ENCODE results near the gene P2RY2.

The P2RY2 gene

GRCh38 chr11:73280626-73281025, 62.5 kb downstream of the P2RY2 start:
- no peak for DNase-seq (ENCODE audit: low read depth, low spot score)
- in situ Hi-C loops (cut with HindIII; ENCODE audit: low sequenced_read_pairs) = no loop called here
- no peak for TF ChIP-seq CTCF (IDR thresholded peaks at IDR 0.05; ENCODE audit: low read depth, low read length)
- no peak overlapping the region for H3K4me3 ChIP-seq (ENCODE audit: low read depth, low read length)

- TF ChIP-seq CTCF (IDR thresholded peaks at IDR 0.05; ENCODE audit: low read depth, low read length) = no peak
- no peak for DNase-seq (ENCODE audit: low read depth, low spot score)
- no peak overlapping the region for H3K4me3 ChIP-seq (ENCODE audit: low read depth, low read length)
- in situ Hi-C loops (cut with HindIII; ENCODE audit: low sequenced_read_pairs) = no loop called here
Measured at GRCh38 chr11:73281201-73281741, 63.2 kb downstream of the P2RY2 start.

GRCh38 chr11:73281796-73282660, 63.9 kb downstream of the P2RY2 start:
- no peak for DNase-seq (ENCODE audit: low read depth, low spot score)
- H3K4me3 ChIP-seq (ENCODE audit: low read depth, low read length) = no peak overlapping the region

GRCh38 chr11:73283276-73284000, 65.4 kb downstream of the P2RY2 start:
- in situ Hi-C loops (cut with HindIII; ENCODE audit: low sequenced_read_pairs) = no loop called here
- TF ChIP-seq CTCF (IDR thresholded peaks at IDR 0.05; ENCODE audit: low read depth, low read length) = no peak
- DNase-seq (ENCODE audit: low read depth, low spot score) = no peak
- H3K4me3 ChIP-seq (ENCODE audit: low read depth, low read length) = no peak overlapping the region

More at GRCh38 chr11:73281796-73282660, 63.9 kb downstream of the P2RY2 start:
- no peak for TF ChIP-seq CTCF (IDR thresholded peaks at IDR 0.05; ENCODE audit: low read depth, low read length)
- in situ Hi-C loops (cut with HindIII; ENCODE audit: low sequenced_read_pairs) = no loop called here

GRCh38 chr11:73284106-73284505, 66.0 kb downstream of the P2RY2 start:
- TF ChIP-seq CTCF (IDR thresholded peaks at IDR 0.05; ENCODE audit: low read depth, low read length) = no peak
- no peak overlapping the region for H3K4me3 ChIP-seq (ENCODE audit: low read depth, low read length)
- no peak for DNase-seq (ENCODE audit: low read depth, low spot score)
- in situ Hi-C loops (cut with HindIII; ENCODE audit: low sequenced_read_pairs) = no loop called here

- H3K4me3 ChIP-seq (ENCODE audit: low read depth, low read length) = no peak overlapping the region
- in situ Hi-C loops (cut with HindIII; ENCODE audit: low sequenced_read_pairs) = no loop called here
- DNase-seq (ENCODE audit: low read depth, low spot score) = no peak
- no peak for TF ChIP-seq CTCF (IDR thresholded peaks at IDR 0.05; ENCODE audit: low read depth, low read length)
Measured at GRCh38 chr11:73285721-73286120, 67.6 kb downstream of the P2RY2 start.
